ENCODE data around the gene CTBP2.
"Not testable (repeated sequence)": the region's sequence is repeated elsewhere in the genome, so short reads cannot be mapped to it uniquely, and the experiment has no call there.

The CTBP2 gene

GRCh38 chr10:124993736-124994451, 166.5 kb downstream of the CTBP2 start:
- no peak for DNase-seq

GRCh38 chr10:124993345-124993708, 167.0 kb downstream of the CTBP2 start:
- no peak for DNase-seq

GRCh38 chr10:124992462-124993344, 167.7 kb downstream of the CTBP2 start:
- DNase-seq = peak; percentile 32 to 49

- DNase-seq = no peak
Measured at GRCh38 chr10:124991835-124992234, 168.5 kb downstream of the CTBP2 start.

- DNase-seq = no peak
Measured at GRCh38 chr10:124990671-124991625, 169.4 kb downstream of the CTBP2 start.

GRCh38 chr10:124989526-124989925, 170.8 kb downstream of the CTBP2 start:
- DNase-seq = no peak

- not testable (repeated sequence) for DNase-seq
Measured at GRCh38 chr10:124988753-124989152, 171.6 kb downstream of the CTBP2 start.

GRCh38 chr10:124987788-124988187, 172.6 kb downstream of the CTBP2 start:
- no peak for DNase-seq

GRCh38 chr10:124985162-124985561, 175.2 kb downstream of the CTBP2 start:
- no peak for DNase-seq

- no peak for DNase-seq
Measured at GRCh38 chr10:124984376-124984775, 176.0 kb downstream of the CTBP2 start.

GRCh38 chr10:124983321-124983720, 177.0 kb downstream of the CTBP2 start:
- peak; percentile 17 to 34 for DNase-seq

GRCh38 chr10:124978376-124978725, 182.0 kb downstream of the CTBP2 start:
- no peak for DNase-seq

GRCh38 chr10:124977648-124978375, 182.6 kb downstream of the CTBP2 start:
- peak; percentile 14 to 28 for DNase-seq

- DNase-seq = no peak
Measured at GRCh38 chr10:124977161-124977560, 183.2 kb downstream of the CTBP2 start.

- DNase-seq = peak; percentile 24
Measured at GRCh38 chr10:124975977-124976514, 184.3 kb downstream of the CTBP2 start.

- DNase-seq = no peak
Measured at GRCh38 chr10:124974131-124974530, 186.2 kb downstream of the CTBP2 start.

- DNase-seq = no peak
Measured at GRCh38 chr10:124972637-124973036, 187.7 kb downstream of the CTBP2 start.

- no peak for DNase-seq
Measured at GRCh38 chr10:124971276-124971675, 189.1 kb downstream of the CTBP2 start.

GRCh38 chr10:124967255-124967654, 193.1 kb downstream of the CTBP2 start:
- DNase-seq = no peak

- DNase-seq = no peak
Measured at GRCh38 chr10:124966008-124966407, 194.4 kb downstream of the CTBP2 start.

GRCh38 chr10:124963866-124964720, 196.3 kb downstream of the CTBP2 start:
- peak in 1 of 2 donors; percentile 67 for DNase-seq
